ENCODE results near the gene FOXG1. TPM values are rescaled to one million over a fixed set of nuclear protein-coding genes. Genes with fewer than 3 reads are reported as not detected.

Gene FOXG1
- total RNA-seq, 1 experiment from 2014 or later: 16.7 TPM

DNA sequence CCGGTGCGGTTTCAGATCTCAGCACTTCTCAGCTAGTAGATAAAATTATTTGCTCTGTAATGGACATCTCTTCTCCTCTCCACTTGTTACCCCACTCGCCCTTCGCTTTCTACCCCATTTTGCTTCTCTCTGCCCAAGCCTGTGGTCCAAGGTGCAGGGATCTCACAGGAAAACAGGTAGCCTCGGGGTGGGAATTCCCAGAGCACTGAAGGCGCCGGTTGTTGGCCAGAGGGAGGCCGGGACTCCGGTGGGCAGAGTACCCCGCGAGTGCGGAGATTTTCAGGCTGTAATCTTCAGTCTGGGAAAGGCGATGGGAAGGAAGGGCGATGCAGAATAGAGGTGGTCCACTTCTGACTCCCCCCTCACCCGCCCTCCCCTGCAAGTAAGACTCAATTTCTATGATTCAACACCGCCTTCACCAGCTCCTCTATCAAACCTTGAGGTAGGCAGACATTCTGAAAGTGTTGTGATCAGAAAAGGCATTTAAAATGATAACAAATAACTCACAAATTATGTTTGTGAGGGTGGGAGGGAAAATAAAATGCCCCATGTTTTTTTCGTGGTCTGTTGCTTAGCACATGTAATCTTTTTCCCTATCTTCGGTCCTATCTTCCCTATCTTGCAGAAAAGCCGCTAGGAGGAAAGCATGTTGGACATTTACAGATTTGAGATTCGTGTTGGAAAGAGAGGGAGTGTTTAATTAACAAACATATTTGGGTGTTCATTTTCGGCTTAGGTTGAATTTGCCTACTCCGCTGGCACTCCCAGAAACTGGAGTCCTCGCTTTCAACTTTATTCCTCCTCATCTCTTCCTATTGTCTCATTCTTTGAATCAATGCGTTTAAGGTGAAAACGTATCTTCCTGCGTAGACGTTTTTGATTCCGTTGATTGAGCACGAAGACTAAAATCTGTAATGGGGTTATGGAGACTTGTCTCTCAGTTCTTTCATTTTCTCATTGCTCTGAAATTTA lies 8.5 kb downstream of the FOXG1 start:
- DNase-seq (ENCODE audit: low read depth): no peak

DNA sequence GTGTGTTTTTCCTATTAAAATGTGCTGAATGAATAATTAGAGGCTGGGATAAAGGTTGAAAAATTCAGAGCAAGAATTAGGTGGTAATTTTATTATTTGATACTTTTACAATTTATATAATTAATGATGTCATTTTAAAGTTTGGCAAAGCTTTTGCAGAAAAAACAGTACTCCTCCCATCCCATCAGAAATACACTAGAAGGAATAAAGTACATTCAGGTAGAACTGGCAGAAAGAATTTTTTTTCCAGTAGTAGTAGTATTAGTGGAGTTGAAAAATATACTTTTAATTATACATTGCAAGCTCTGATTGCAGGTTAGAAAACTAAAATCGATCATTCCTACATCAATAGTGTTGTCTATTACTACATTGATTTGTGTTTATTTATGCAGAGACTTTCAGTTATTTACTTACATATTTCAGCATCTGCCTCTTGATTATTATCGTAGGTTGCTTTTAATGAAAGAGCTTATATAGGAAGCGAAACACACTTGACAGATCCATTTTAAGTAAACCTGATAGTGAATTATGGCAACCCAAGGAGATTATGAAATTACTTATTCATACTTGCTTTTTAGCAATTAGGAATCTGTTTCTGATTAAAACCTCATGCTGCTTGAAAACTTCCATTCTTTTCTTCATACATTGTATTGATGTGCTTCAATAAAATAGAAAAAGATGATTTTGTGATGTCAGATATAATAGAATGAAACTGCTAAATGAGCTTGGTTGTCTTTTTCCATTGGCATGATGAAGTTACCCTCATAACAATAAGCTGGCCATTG lies 10.1 kb downstream of the FOXG1 start:
- no peak for DNase-seq (ENCODE audit: low read depth)

DNA sequence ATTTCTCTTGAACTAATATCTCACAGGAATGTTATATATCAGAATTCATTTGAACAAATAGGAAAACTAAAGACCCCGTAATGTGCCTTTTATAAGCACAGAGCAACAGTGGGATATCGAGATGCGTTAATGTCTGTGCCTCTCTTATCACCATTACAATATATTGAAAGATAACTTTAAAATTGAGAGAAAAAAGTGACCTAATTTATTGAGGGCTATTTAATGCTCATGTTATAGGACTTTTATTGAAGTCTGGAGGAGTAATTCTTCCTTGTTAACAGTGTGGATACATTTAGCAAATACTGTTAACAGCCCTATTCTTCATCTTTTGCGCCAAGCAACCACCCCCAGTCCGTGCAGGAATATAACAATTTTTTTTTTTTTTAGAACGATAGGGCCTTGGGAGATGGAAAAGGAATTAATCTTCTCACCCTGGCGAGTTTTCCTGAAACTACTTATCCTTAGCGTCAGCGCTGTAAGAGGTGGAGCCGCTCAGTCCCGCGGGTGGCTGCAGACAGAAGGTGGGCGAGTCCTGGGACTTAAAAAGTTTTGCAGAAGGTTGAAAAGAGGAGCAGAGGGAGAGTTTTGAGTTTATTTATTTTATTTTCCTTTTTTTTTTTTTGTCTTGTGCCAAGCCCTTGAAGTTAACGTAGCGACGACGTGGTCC lies 11.0 kb downstream of the FOXG1 start:
- DNase-seq (ENCODE audit: low read depth): no peak

DNA sequence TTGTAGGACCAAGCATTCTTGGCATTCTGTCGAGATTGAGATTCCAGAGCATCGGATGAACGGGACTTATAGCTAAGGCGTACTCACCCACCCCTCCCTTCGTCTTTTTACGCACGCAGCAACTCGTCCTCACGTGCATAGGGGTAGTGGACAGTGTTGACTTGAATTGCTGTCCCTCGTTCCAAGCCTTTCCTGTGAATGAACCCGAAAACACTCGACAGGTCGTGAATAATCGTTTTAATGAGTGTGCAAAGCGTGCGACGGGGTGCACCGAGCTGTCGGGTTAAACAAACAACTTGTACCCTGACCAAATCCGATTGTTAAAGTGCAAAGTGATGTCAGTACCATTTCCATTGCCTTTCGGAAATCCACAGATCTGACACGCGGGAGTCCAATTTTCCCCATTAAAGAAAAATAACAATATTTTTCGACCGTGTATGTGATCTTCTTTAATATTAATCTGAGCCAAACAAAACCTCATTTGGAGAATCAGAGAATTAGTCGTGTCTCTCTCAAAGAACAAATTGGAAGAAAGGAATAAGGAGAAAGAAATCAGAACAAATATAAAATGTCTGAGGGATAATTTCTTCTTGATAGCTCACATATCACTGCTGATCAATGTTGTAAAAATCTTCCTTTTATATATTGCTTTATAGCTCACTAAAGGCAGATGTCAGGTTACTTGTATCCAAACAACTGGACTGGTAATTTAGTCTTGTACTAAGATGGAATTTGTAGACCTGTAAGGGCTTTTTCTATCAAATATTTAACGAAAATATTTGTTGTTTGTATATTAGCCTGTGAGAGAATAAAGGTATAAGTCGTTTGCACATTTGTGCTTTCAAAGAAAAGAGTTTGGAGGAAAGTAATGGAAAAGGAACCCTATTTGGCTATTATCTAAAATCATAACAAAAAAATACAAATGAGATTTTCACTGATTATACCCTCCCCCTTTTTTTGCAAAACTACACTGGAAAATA lies 11.8 kb downstream of the FOXG1 start:
- DNase-seq (ENCODE audit: low read depth): no peak

DNA sequence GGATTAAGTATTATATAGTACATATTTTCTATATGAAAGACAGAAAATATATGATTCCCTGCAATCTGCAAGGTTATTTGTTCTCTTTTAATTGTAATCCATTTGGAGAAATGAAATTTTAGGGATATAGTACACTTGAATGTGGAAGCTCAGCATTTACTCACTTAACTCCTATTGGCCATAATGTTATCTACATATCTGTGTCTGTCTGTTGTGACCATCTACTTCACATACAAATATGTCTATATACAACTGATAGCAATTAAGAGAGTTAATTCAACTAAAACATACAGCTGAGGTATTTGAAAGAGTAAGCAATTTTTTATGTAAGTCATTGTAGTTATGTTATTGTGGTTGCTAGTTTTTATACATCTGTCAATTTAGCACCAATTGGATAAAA lies 12.9 kb downstream of the FOXG1 start:
- no peak for DNase-seq (ENCODE audit: low read depth)

DNA sequence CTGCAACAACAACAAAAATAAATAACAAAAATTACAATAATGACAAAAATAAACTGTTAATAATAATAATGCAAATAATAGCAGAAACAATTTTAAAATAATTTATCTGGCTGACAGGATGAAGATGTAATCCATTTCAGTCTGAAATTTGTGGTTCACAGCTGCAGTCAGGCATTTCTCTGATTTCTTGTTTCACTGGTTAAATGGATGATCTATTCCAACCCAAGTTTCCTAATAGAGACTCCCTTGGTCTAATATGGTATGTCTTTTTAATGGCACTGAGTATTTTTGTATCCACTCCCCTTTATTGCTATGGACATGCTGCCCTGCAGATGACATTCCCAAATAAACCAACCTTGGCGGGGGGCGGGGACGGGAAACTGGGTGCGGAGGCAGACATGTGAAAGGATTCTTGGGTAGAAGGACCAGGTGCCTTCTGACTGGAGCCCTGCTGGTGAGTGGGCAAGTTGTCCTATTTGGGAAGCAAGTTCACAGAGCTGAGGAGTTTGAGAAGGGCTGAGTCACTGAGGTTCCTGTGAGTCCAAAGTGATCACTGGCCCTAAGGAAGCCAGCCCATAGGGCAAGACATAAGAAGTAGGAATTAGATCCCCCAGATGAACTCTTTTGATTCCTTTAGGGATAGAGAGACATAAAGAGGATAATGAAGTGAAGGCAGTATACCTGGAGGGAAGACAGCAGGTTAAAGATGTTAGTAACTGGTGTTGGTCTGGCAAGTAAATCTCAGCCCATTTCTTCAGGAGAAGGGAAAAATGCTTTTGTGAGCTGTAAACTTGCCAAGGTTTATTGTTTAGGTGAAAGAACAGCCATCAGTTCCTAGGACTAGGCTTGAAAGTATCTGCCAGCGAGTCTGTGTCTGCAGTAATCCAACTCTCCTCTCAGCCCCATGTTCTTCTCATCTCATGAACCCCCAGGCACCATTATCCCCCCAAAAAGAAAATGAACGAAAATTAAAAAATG lies 14.5 kb downstream of the FOXG1 start:
- DNase-seq (ENCODE audit: low read depth): peak; percentile 87

DNA sequence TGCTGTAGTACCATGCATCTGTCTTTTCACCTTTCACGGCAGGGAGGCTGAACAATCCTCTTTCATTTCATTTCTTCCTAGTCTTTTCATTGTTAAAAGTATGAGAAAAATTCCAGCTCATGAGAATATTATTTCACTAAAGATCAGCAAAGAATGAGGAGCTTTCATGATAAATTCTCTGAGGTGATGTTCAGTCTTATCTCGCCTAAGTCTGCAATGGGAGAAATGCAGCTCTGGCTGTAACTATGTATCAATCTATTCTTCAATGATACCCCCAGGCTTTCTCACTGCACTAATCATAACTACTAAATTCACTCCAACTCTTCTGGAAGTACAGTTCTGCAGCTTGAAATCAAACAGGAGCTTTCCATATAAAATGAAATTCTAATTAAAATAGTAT lies 15.7 kb downstream of the FOXG1 start:
- DNase-seq (ENCODE audit: low read depth): no peak

DNA sequence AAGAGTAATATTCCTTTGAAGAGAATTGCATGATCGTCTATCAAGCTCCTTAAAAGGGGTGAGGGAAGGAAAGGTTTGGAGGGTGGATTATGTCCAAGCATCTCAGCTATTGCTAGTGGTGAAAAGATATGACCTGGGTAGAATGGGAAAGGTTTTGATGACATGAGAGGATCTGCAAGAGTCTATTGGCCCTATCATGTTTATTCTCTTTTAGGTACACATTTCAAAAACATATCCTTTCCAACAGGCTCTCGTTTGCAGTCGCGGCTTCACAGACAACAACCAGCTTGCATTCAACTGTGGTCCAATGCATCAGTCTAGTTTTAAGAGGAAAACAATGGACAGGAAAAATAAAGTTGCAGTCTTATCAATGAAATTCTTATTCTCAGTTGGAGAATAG lies 17.1 kb downstream of the FOXG1 start:
- DNase-seq (ENCODE audit: low read depth): no peak

DNA sequence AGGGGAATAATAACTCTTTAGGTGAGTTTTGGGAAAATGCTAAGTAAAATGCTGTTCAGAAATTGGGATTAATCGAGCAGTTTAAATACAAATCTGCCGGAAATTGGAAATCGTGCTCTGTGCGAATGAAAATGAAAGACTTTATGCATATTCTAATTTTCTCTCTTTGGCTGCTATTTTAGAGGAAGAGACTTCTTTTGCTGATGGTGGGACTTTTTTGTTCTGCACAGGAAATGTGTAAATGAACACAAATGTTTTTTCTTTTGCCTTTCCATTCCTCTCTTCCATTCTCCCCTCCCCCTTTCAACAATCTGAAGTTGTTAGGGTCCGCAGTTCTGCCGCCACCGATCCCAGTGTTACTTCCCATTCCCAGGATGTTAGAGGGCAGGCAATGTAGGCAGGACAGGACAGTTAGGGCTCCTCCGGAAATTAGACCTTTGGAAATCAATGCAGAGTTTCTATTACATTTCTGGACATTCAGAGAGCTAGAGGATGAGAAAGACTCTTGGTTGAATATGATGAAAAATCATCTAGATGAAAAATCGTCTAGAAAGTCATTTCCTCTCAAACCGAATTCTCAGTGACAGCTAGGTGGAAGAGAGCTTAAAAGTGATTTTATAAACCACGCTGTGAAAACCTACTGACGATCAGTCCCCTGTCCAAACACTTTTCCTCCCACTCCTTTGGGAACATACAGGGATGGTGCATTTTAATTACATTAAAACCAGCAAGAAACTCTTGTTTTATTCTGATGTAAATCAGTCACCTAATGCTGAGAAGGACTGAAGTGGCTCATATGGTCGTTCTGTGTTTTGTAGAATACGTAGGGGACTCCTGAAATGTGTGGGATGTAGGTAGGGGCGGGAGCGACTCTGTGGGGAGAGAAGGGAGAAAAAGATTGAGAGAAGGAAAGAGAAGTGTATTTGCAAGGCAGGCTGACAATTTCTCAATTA lies 17.8 kb downstream of the FOXG1 start:
- peak; percentile 37 for DNase-seq (ENCODE audit: low read depth)

DNA sequence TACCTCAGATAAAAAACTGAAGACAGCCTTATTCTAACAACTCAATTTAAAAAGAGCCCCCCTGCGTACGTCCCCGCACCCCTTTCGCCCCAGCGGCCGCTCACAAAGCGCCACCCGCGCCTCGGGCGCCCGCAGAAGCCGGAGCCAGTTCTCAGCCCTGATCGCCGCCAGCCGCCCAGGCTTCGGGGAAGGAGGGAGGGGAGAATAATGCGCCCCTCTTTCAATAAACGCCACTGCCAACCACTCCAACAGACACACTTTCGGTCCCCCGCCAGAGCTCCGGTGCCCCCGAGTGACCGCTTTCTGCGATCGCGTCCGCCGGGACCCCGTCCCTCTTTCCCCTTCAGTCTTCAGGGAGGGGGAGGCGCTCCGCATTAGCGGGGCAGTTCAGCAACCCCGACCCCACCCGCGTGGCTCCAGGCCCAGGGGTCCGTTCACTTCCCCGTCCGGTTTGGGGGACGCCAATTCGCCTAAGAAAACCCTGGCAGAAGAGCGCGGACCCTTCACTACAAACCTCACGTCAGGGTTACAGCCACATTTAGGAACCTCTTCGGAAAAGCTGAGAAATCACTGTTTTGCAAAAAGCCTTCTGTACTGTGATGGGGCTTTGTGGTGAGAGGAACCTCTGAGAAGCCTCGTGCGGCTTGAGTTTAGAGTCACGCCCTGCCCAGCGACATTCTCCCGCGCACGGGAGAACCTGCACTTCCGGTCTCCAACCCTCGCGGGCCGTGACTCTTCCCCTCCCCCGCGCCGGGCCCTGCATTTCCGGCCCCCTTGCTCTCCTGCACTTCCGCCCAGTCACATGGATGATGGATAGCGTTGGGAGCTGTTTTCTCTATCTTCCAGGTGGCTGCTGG lies 18.7 kb downstream of the FOXG1 start:
- peak; percentile 90 for DNase-seq (ENCODE audit: low read depth)

DNA sequence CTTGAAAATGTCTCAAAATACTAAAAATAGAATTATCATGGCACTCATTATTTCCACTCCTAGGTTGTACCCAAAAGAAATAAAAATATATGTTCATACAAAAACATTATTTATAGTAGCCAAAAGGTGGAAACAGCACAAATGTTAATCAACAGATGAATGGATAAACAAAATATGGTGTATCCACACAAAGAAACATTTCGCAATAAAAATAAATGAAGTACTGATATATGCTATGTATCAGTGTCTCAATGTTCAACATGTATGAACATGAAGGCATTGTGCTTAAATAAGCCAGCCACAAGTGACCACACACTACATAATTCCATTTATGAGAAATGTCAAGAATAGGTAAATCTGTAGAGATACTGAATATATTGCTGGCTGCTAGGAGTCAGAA lies 40.9 kb downstream of the FOXG1 start:
- DNase-seq (ENCODE audit: low read depth): no peak

DNA sequence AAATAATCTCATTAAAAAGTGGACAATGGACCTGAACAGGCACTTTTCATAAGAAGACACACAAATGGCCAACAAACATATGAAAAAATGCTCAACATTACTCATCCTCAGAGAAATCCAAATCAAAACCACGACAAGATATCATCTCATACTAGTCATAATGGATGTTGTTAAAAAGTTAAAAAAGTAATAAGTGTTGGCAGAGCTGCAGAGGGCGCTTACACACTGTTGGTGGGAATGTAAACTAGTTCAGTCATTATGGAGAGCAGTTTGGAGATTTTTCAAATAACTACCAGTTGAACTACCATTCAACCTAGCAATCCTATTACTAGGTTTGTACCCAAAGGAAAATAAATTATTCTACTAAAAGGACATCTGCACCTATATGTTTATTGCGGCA lies 47.2 kb downstream of the FOXG1 start:
- peak; percentile 72 for DNase-seq (ENCODE audit: low read depth)
